Panc1 (cell line): Measurements from ENCODE around the gene C2orf76. TPM values are rescaled to one million over a fixed set of nuclear protein-coding genes. Genes with fewer than 3 reads are reported as not detected.

Experiments used
- ATAC-seq: fragments of 200-7000 bp; cut with Tn5 transposase; 2 replicates; pipeline ENCODE4 v1.9.1; 2020; ENCODE audit warnings: mild to moderate bottlenecking, moderate library complexity
- BruUV-seq: library from RNA; stranded (reverse); fragments of 400-500 nt; replicated peaks from 2 replicates; lab custom pipeline; 2021; lab: Mats Ljungman, UMichigan
- CTCF ChIA-PET: fragments of 300-600 bp; sonication (Branson Sonifier 250); formaldehyde crosslinking; loops from one replicate; lab custom pipeline; 2022; ENCODE audit warnings: antibody characterized with exemption; lab: Charles Lee
- POLR2A ChIA-PET: fragments of 300-600 bp; sonication (Branson Sonifier 250); formaldehyde crosslinking; loops from one replicate; lab custom pipeline; 2022; ENCODE audit warnings: antibody characterized with exemption; lab: Charles Lee
- DNase-seq: peaks from one replicate; pipeline ENCODE4 v3.0.0-alpha.2; 2010; ENCODE audit warnings: low read depth, low spot score
- H3K27ac ChIP-seq: 2 replicates; pipeline ENCODE4 v1.5.1; 2011; ENCODE audit warnings: mild to moderate bottlenecking, low read length, inconsistent platforms
- H3K27me3 ChIP-seq: fragments of 200-500 bp; sonication (Bioruptor generic); 2 replicates; pipeline ENCODE4 v1.6.0; 2014; ENCODE audit warnings: low read length, inconsistent platforms; ENCODE audit not compliant: control insufficient read depth, insufficient read depth
- H3K36me3 ChIP-seq: fragments of 200-500 bp; sonication (Bioruptor generic); 2 replicates; pipeline ENCODE4 v1.5.1; 2014; ENCODE audit warnings: inconsistent platforms, mild to moderate bottlenecking, low read length, moderate library complexity; ENCODE audit not compliant: control insufficient read depth, insufficient read depth
- H3K4me1 ChIP-seq: 2 replicates; pipeline ENCODE4 v1.5.1; 2011; ENCODE audit warnings: inconsistent platforms, mild to moderate bottlenecking, low read length, moderate library complexity; ENCODE audit not compliant: control insufficient read depth, insufficient read depth
- H3K4me3 ChIP-seq, 2 experiments: 2 replicates each; pipeline ENCODE4 v1.5.1; 2011 to 2012; ENCODE audit warnings: low read depth in 2 of 2, low read length in 2 of 2, mild to moderate bottlenecking in 2 of 2, inconsistent platforms in 1 of 2, moderate library complexity in 1 of 2
- H3K9me3 ChIP-seq: fragments of 200-500 bp; sonication (Bioruptor generic); 2 replicates; pipeline ENCODE4 v1.5.1; 2014; ENCODE audit warnings: low read depth, mild to moderate bottlenecking, inconsistent platforms, low read length, moderate library complexity; ENCODE audit not compliant: control insufficient read depth, insufficient read depth
- POLR2AphosphoS5 ChIP-seq: IDR thresholded peaks from 2 replicates; pipeline ENCODE4 v1.6.1; 2012; ENCODE audit warnings: mild to moderate bottlenecking, low read depth, low read length, moderate library complexity
- SIN3A ChIP-seq: IDR thresholded peaks from 2 replicates; pipeline ENCODE4 v1.6.1; 2012; ENCODE audit warnings: low read depth, mild to moderate bottlenecking, low read length, moderate library complexity, borderline replicate concordance; ENCODE audit not compliant: insufficient read depth
- TCF7L2 ChIP-seq: IDR thresholded peaks from 2 replicates; pipeline ENCODE4 v1.6.1; 2011; ENCODE audit warnings: mild to moderate bottlenecking, low read depth, low read length, inconsistent platforms
- in situ Hi-C: cut with HindIII; loops from 2 replicates; pipeline ENCODE4 v1.10.0; 2016; ENCODE audit warnings: low sequenced_read_pairs, low pct_unique_long_range_greater_than_20kb
- intact Hi-C: fragments of 100-400 bp; cut with micrococcal nuclease; formaldehyde crosslinking; loops from one replicate; pipeline ENCODE4 v1.10.0; 2022; ENCODE audit not compliant: unreplicated experiment
- total RNA-seq: library from RNA; stranded (reverse); gene quantifications from one replicate; pipeline ENCODE4 v1.2.1, GENCODE V29; 2021; ENCODE audit not compliant: unreplicated experiment
- TF ChIP-seq, protein P1 (sequence below), 2 experiments: IDR thresholded peaks; 2 replicates each; pipeline ENCODE4 v1.6.1; 2011 to 2012; ENCODE audit warnings: low read depth in 2 of 2, control low read depth in 1 of 2, low read length in 1 of 2, mild to moderate bottlenecking in 1 of 2, moderate library complexity in 1 of 2; ENCODE audit not compliant: insufficient read depth in 1 of 2
- TF ChIP-seq, protein P2 (sequence below): fragments of 450-650 bp; IDR thresholded peaks from 2 replicates; pipeline ENCODE4 v1.5.1; 2017; ENCODE audit warnings: mild to moderate bottlenecking

Gene C2orf76
- total RNA-seq, 1 experiment from 2014 or later: 22.7 TPM

DNA sequence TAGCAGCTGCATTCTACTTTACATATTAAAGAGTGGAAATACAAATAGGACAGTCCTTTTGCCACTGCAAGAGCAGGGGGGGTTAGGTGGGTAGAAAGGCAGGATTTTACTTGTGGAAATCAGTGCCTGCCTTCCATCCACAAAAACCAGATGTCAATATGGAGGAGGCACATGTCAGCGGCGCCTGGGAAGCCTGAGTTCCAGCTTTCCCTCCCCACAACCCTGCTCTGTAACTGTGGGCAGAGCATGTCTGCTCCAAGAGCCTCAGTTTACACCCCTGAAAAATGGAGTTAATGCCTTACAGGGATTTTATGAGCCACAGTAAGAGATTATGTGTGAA is 110.1 kb downstream of the C2orf76 start:
- no peaks in the 10 kb centered on the region for H3K9me3 ChIP-seq
- no peaks in the 10 kb centered on the region; the same call in 1 of the 2 replicates for H3K36me3 ChIP-seq
- peaks cover 62% of the 10 kb centered on the region for H3K4me1 ChIP-seq
- TF ChIP-seq, protein P1, sequence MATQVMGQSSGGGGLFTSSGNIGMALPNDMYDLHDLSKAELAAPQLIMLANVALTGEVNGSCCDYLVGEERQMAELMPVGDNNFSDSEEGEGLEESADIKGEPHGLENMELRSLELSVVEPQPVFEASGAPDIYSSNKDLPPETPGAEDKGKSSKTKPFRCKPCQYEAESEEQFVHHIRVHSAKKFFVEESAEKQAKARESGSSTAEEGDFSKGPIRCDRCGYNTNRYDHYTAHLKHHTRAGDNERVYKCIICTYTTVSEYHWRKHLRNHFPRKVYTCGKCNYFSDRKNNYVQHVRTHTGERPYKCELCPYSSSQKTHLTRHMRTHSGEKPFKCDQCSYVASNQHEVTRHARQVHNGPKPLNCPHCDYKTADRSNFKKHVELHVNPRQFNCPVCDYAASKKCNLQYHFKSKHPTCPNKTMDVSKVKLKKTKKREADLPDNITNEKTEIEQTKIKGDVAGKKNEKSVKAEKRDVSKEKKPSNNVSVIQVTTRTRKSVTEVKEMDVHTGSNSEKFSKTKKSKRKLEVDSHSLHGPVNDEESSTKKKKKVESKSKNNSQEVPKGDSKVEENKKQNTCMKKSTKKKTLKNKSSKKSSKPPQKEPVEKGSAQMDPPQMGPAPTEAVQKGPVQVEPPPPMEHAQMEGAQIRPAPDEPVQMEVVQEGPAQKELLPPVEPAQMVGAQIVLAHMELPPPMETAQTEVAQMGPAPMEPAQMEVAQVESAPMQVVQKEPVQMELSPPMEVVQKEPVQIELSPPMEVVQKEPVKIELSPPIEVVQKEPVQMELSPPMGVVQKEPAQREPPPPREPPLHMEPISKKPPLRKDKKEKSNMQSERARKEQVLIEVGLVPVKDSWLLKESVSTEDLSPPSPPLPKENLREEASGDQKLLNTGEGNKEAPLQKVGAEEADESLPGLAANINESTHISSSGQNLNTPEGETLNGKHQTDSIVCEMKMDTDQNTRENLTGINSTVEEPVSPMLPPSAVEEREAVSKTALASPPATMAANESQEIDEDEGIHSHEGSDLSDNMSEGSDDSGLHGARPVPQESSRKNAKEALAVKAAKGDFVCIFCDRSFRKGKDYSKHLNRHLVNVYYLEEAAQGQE (IDR thresholded peaks at IDR 0.05; ENCODE audit: insufficient read depth in 1 of 2, low read depth in 2 of 2, low read length in 1 of 2): no peak
- TF ChIP-seq SIN3A (no peak), POLR2AphosphoS5 (no peak), TCF7L2 (no peak)
- TF ChIP-seq, protein P2, sequence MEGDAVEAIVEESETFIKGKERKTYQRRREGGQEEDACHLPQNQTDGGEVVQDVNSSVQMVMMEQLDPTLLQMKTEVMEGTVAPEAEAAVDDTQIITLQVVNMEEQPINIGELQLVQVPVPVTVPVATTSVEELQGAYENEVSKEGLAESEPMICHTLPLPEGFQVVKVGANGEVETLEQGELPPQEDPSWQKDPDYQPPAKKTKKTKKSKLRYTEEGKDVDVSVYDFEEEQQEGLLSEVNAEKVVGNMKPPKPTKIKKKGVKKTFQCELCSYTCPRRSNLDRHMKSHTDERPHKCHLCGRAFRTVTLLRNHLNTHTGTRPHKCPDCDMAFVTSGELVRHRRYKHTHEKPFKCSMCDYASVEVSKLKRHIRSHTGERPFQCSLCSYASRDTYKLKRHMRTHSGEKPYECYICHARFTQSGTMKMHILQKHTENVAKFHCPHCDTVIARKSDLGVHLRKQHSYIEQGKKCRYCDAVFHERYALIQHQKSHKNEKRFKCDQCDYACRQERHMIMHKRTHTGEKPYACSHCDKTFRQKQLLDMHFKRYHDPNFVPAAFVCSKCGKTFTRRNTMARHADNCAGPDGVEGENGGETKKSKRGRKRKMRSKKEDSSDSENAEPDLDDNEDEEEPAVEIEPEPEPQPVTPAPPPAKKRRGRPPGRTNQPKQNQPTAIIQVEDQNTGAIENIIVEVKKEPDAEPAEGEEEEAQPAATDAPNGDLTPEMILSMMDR: no peak
- no peak for ATAC-seq
- BruUV-seq: no TSS peak
- ChIA-PET POLR2A (no interaction called here), CTCF (no interaction called here)
- H3K27ac ChIP-seq: peak overlapping the region; percentile 86
- intact Hi-C loops (no loop called here), in situ Hi-C loops (no loop called here)
- DNase-seq: no peak
- no peak overlapping the region for H3K4me3 ChIP-seq
- H3K27me3 ChIP-seq: no peaks in the 10 kb centered on the region

DNA sequence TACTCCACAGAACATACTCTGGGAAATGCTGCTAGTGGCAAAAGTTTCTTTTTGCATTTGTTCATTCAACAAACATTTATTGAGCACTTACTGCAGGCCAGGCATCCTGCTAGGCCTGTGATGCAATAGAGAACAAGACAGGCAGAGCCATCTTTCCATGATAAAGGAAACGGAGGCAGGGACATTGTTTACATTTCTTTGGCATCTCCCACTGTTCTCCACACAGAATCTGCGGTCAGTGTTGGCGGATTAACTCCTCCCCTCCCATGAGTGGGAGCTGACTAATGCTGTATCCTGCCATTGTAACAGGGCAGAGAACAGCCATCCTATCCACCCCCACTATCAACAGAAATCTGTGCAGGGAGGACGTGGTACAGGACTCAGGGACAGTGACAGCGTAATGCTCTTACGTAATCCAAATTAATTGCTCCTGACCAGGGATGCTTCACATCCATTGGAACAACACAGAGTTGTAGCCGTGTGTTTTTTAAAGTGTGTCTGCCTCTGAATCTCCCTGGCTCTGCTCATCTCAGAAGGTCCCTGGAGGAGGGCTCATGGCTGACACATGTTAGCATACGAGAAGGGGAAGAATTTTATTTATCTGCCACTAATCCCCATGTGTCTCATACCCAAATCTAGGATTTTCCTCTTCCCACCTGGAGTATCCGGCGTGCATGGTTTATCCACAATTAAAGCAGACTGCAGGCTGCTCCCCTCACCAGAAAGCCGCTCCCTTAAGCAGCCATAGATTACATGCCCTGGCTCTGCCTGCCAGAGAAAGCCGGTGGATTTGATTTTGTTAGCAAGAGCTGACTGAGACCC is 110.7 kb downstream of the C2orf76 start:
- Histone ChIP-seq H3K36me3 (no peaks in the 10 kb centered on the region; the same call in 1 of the 2 replicates), H3K27me3 (no peaks in the 10 kb centered on the region), H3K4me1 (peaks cover 62% of the 10 kb centered on the region), H3K27ac (peak overlapping the region; percentile 86), H3K9me3 (no peaks in the 10 kb centered on the region), H3K4me3 (no peak overlapping the region)
- in situ Hi-C loops: no loop called here
- BruUV-seq: no TSS peak
- TF ChIP-seq TCF7L2 (no peak), POLR2AphosphoS5 (peak; percentile 57; the same call in 1 of the 2 replicates)
- TF ChIP-seq, protein P1 (IDR thresholded peaks at IDR 0.05; ENCODE audit: insufficient read depth in 1 of 2, low read depth in 2 of 2, low read length in 1 of 2): no peak
- intact Hi-C loops: no loop called here
- CTCF ChIA-PET: interaction anchor here (0.7 kb wide), 1 partner anchor 67 kb away, joined by 3 read pairs; no protein-coding TSS in a partner anchor
- DNase-seq: peak; percentile 81
- ATAC-seq: peak; percentile 85
- POLR2A ChIA-PET: no interaction called here
